Kidney (tissue), 14 donors: Measurements from ENCODE around the gene AP1G2. TPM values are rescaled to one million over a fixed set of nuclear protein-coding genes. Genes with fewer than 3 reads are reported as not detected.

Source experiments
- DNase-seq, 5 donors: peaks; one replicate each; pipeline ENCODE4 v3.0.0-alpha.2; 2013 to 2020
- FAIRE-seq: peaks from 2 replicates; lab custom pipeline; 2012; peaks lifted over from hg19 to GRCh38; lab: Jason Lieb, UNC
- H3K27ac ChIP-seq, 2 donors: one replicate each; pipeline ENCODE4 v1.7.0; 2013; ENCODE audit warnings: low read depth in 2 of 2, low read length in 2 of 2, inconsistent platforms in 1 of 2
- H3K27me3 ChIP-seq: one replicate; pipeline ENCODE4 v1.7.1; 2013; ENCODE audit warnings: low read length, inconsistent platforms; ENCODE audit not compliant: control insufficient read depth, insufficient read depth
- H3K36me3 ChIP-seq, 3 donors: one replicate each; pipeline versions ENCODE4 v1.7.0 to v1.7.1; 2013; ENCODE audit warnings: low read length in 3 of 3, control low read depth in 1 of 3, inconsistent platforms in 1 of 3; ENCODE audit not compliant: insufficient read depth in 3 of 3, control insufficient read depth in 2 of 3
- H3K4me1 ChIP-seq, 3 donors: one replicate each; pipeline versions ENCODE4 v1.7.0 to v1.7.1; 2013; ENCODE audit warnings: low read length in 3 of 3, inconsistent platforms in 1 of 3, low read depth in 1 of 3; ENCODE audit not compliant: control insufficient read depth in 2 of 3, insufficient read depth in 2 of 3
- H3K4me3 ChIP-seq, 3 donors: one replicate each; pipeline versions ENCODE4 v1.7.0 to v1.8.1; 2013; ENCODE audit warnings: low read length in 3 of 3, control low read depth in 1 of 3, inconsistent platforms in 1 of 3
- H3K9ac ChIP-seq, 3 donors: one replicate each; pipeline versions ENCODE4 v1.7.0 to v1.7.1; 2013; ENCODE audit warnings: low read length in 3 of 3, control low read depth in 1 of 3, inconsistent platforms in 1 of 3
- H3K9me3 ChIP-seq, 3 donors: one replicate each; pipeline versions ENCODE4 v1.7.0 to v1.7.1; 2013; ENCODE audit warnings: low read length in 3 of 3, control low read depth in 1 of 3, inconsistent platforms in 1 of 3; ENCODE audit not compliant: control insufficient read depth in 2 of 3, insufficient read depth in 1 of 3
- intact Hi-C: fragments of 100-400 bp; cut with DNase I; formaldehyde crosslinking; loops from one replicate; pipeline ENCODE4 v1.11.1; 2022
- polyA plus RNA-seq: library from polyadenylated mRNA; stranded (reverse); fragments of 350-450 nt; fragmentation: Illumina TruSeq; extraction: RNeasy Lipid Tissue Mini Kit (QIAGEN cat#74804); gene quantifications from one replicate; pipeline ENCODE4 v1.2.3, GENCODE V29; 2014; ENCODE audit warnings: low read depth, low replicate concordance; ENCODE audit not compliant: insufficient read depth
- total RNA-seq: library from RNA; stranded (reverse); fragmentation: NEBNext Ultra II Directional; extraction: Animal tissue kit (Norgen Biotek cat#: 25700); gene quantifications from one replicate; pipeline ENCODE4 v1.2.1, GENCODE V29; 2021
- TF ChIP-seq, protein P1 (sequence below): IDR thresholded peaks from 3 replicates; pipeline ENCODE4 v1.5.1; 2012; ENCODE audit warnings: mild to moderate bottlenecking, moderate library complexity, borderline replicate concordance; ENCODE audit not compliant: insufficient read depth; ENCODE audit errors: extremely low read depth
- donor health status: control.
- donor health status: control.
- donor health status: control.
- donor health status: control.
- donor health status: control.
- donor health status: DM: yes; HTN: yes; CAD: no.
- donor health status: Normal renal cell carcinoma (clear cell type).

AP1G2 gene
- total and polyA plus RNA-seq, 2 donors from 2014 or later = 56.7 to 123 TPM

DNA sequence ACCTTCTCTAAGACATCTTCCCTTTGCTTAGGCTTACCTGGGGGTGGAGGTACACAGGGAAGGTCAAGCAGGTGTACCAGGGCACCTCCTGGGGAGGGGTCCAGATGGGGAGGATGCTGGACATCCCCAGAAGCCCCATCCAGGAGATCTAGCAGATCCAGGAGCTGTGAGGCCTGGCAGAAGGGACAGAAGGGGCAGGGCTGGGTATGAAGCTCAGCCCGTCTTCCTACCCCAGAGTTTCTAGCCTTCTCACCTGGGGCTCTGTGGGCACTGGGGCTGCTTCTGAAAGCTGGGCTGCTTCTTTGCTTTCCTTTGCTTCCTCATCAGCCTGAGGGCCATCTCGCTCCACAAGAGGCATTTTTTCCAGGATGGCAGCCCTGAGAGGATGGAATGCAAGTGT is 6.3 kb downstream of the AP1G2 start:
- Histone ChIP-seq H3K4me1 (peaks cover 0 to 15% (median 5%) of the 10 kb centered on the region in 3 donors), H3K4me3 (no peak overlapping the region), H3K36me3 (peaks cover 2 to 17% (median 16%) of the 10 kb centered on the region in 3 donors), H3K9ac (no peak overlapping the region), H3K9me3 (no peaks in the 10 kb centered on the region), H3K27ac (no peak overlapping the region), H3K27me3 (no peaks in the 10 kb centered on the region)
- FAIRE-seq (no peak), DNase-seq (no peak)
- intact Hi-C loops = loop anchor here (5.0 kb wide), 1 partner anchor 89 kb away; no protein-coding TSS in a partner anchor
- TF ChIP-seq, protein P1, sequence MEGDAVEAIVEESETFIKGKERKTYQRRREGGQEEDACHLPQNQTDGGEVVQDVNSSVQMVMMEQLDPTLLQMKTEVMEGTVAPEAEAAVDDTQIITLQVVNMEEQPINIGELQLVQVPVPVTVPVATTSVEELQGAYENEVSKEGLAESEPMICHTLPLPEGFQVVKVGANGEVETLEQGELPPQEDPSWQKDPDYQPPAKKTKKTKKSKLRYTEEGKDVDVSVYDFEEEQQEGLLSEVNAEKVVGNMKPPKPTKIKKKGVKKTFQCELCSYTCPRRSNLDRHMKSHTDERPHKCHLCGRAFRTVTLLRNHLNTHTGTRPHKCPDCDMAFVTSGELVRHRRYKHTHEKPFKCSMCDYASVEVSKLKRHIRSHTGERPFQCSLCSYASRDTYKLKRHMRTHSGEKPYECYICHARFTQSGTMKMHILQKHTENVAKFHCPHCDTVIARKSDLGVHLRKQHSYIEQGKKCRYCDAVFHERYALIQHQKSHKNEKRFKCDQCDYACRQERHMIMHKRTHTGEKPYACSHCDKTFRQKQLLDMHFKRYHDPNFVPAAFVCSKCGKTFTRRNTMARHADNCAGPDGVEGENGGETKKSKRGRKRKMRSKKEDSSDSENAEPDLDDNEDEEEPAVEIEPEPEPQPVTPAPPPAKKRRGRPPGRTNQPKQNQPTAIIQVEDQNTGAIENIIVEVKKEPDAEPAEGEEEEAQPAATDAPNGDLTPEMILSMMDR = no peak

DNA sequence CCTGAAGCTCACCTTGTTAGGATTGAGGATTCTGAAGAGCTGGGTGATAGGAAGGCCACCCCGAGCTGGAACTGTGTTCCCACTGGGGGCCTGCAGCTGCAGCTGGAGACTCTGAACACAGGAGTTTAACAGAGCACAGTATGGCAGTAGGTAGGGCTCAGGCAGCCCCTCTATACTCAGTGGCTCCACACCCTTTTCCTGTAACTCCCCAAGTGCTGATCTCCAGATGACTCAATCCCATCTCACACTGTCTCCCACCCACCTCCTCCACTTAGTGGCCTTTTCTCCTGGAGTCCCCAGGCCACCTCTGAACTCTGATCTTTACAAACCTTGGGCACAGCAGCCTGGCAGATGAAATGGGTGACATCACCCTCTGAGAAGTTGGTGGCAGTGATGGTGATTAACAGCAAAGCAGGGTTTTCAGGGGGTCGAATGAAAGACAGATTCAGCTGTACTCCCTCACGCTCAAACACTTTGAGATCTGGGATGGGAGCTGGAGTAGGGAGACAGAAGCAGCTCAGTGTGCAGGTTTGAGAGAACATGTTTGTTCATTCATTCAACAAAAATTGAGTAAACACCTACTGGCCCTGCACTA is 7.6 kb downstream of the AP1G2 start:
- DNase-seq (no peak), FAIRE-seq (no peak)
- H3K4me3 ChIP-seq = no peak overlapping the region
- intact Hi-C loops = loop anchor here (5.0 kb wide), 1 partner anchor 88 kb away; no protein-coding TSS in a partner anchor
- no peaks in the 10 kb centered on the region for H3K27me3 ChIP-seq
- no peaks in the 10 kb centered on the region for H3K9me3 ChIP-seq
- no peak overlapping the region for H3K9ac ChIP-seq
- no peak overlapping the region for H3K27ac ChIP-seq
- peaks cover 0 to 18% (median 5%) of the 10 kb centered on the region in 3 donors for H3K4me1 ChIP-seq
- TF ChIP-seq, protein P1 = no peak
- peaks cover 2 to 17% (median 16%) of the 10 kb centered on the region in 3 donors for H3K36me3 ChIP-seq

- Histone ChIP-seq H3K4me3 (no peak overlapping the region), H3K36me3 (peaks cover 2 to 16% (median 13%) of the 10 kb centered on the region in 3 donors), H3K9ac (no peak overlapping the region), H3K27ac (no peak overlapping the region), H3K4me1 (peaks cover 0 to 18% (median 5%) of the 10 kb centered on the region in 3 donors), H3K9me3 (no peaks in the 10 kb centered on the region), H3K27me3 (no peaks in the 10 kb centered on the region)
- FAIRE-seq (no peak), DNase-seq (no peak)
- TF ChIP-seq, protein P1 = peak; percentile 65
- intact Hi-C loops = no loop called here
These were observed 8.3 kb downstream of the AP1G2 start for GRCh38 chr14:23559010-23559925.
